IMR-90 (cell line): Measurements from ENCODE around the gene ZNF77. TPM values are rescaled to one million over a fixed set of nuclear protein-coding genes. Genes with fewer than 3 reads are reported as not detected.

Source experiments
- ATAC-seq: fragments of 200-7000 bp; cut with Tn5 transposase; 2 replicates; pipeline ENCODE4 v1.9.1; 2020; ENCODE audit warnings: low read depth, mild to moderate bottlenecking, moderate library complexity
- BruUV-seq: library from RNA; stranded (reverse); fragments of 400-500 nt; replicated peaks from 2 replicates; lab custom pipeline; 2021; lab: Mats Ljungman, UMichigan
- CTCF ChIA-PET: fragments of 300-600 bp; formaldehyde crosslinking; extraction: SDS; loops from one replicate; lab custom pipeline; 2021; ENCODE audit warnings: antibody characterized with exemption; lab: Yijun Ruan, JAX
- POLR2A ChIA-PET: fragments of 300-600 bp; sonication (Branson Sonifier 250); formaldehyde crosslinking; loops from one replicate; lab custom pipeline; 2022; ENCODE audit warnings: antibody characterized with exemption; ENCODE audit not compliant: unreplicated experiment; lab: Charles Lee
- DNase-seq: peaks from one replicate; pipeline ENCODE4 v3.0.0; 2013
- H2AFZ ChIP-seq: replicated peaks from 2 replicates; pipeline ENCODE3; 2013; ENCODE audit warnings: low read length, mild to moderate bottlenecking; ENCODE audit not compliant: poor library complexity
- H2AK5ac ChIP-seq: 2 replicates; pipeline ENCODE4 v1.6.1; 2013; ENCODE audit warnings: low read depth, low read length, inconsistent platforms
- H2AK9ac ChIP-seq: replicated peaks from 2 replicates; pipeline ENCODE3; 2013; ENCODE audit warnings: mild to moderate bottlenecking, low read depth, low read length, moderate library complexity; ENCODE audit not compliant: poor library complexity
- H2BK120ac ChIP-seq: 2 replicates; pipeline ENCODE4 v1.6.1; 2013; ENCODE audit warnings: low read depth, low read length, inconsistent platforms
- H2BK15ac ChIP-seq: 3 replicates; pipeline ENCODE4 v1.6.1; 2013; ENCODE audit warnings: low read depth, low read length, inconsistent platforms
- H2BK20ac ChIP-seq: 2 replicates; pipeline ENCODE4 v1.6.1; 2013; ENCODE audit warnings: low read depth, mild to moderate bottlenecking, inconsistent platforms, low read length, moderate library complexity
- H2BK5ac ChIP-seq: 2 replicates; pipeline ENCODE4 v1.6.1; 2013; ENCODE audit warnings: mild to moderate bottlenecking, low read depth, low read length, inconsistent platforms; ENCODE audit not compliant: poor library complexity, severe bottlenecking
- H3K14ac ChIP-seq: replicated peaks from 2 replicates; pipeline ENCODE4 v1.6.1; 2013; ENCODE audit warnings: low read depth, low read length, inconsistent platforms
- H3K18ac ChIP-seq: 2 replicates; pipeline ENCODE4 v1.6.1; 2013; ENCODE audit warnings: low read depth, low read length, control low read depth
- H3K23ac ChIP-seq: 2 replicates; pipeline ENCODE4 v1.6.1; 2013; ENCODE audit warnings: low read depth, low read length, inconsistent platforms
- H3K27ac ChIP-seq: 2 replicates; pipeline ENCODE4 v1.5.1; 2013; ENCODE audit warnings: mild to moderate bottlenecking, control low read depth, low read length; ENCODE audit not compliant: insufficient read depth
- H3K27me3 ChIP-seq: 2 replicates; pipeline ENCODE4 v1.6.1; 2013; ENCODE audit warnings: low read length; ENCODE audit not compliant: control insufficient read depth, insufficient read depth
- H3K36me3 ChIP-seq: 2 replicates; pipeline ENCODE4 v1.6.1; 2013; ENCODE audit warnings: low read length, mixed read lengths; ENCODE audit not compliant: control insufficient read depth, insufficient read depth
- H3K4ac ChIP-seq: 2 replicates; pipeline ENCODE4 v1.6.1; 2013; ENCODE audit warnings: low read depth, low read length, inconsistent platforms
- H3K4me1 ChIP-seq: 2 replicates; pipeline ENCODE4 v1.6.1; 2013; ENCODE audit warnings: low read length, mixed read lengths; ENCODE audit not compliant: control insufficient read depth, insufficient read depth
- H3K4me2 ChIP-seq: 2 replicates; pipeline ENCODE4 v1.6.1; 2013; ENCODE audit warnings: low read depth, mild to moderate bottlenecking, control low read depth, low read length, moderate library complexity
- H3K4me3 ChIP-seq: 2 replicates; pipeline ENCODE4 v1.5.1; 2013; ENCODE audit warnings: low read depth, mild to moderate bottlenecking, control low read depth, low read length, moderate library complexity; ENCODE audit not compliant: insufficient read depth
- H3K56ac ChIP-seq: 2 replicates; pipeline ENCODE4 v1.6.1; 2013; ENCODE audit warnings: low read length, inconsistent platforms; ENCODE audit not compliant: insufficient read depth; ENCODE audit errors: extremely low read depth
- H3K79me1 ChIP-seq, 2 experiments: 2 replicates each; pipeline ENCODE4 v1.6.1; 2013; ENCODE audit warnings: low read length in 2 of 2, inconsistent platforms in 1 of 2, low read depth in 1 of 2
- H3K9ac ChIP-seq: 2 replicates; pipeline ENCODE4 v1.6.1; 2013; ENCODE audit warnings: low read depth, low read length, control low read depth
- H3K9me1 ChIP-seq: 2 replicates; pipeline ENCODE4 v1.6.1; 2013; ENCODE audit warnings: low read length, inconsistent platforms; ENCODE audit not compliant: insufficient read depth
- H3K9me3 ChIP-seq: 2 replicates; pipeline ENCODE4 v1.6.1; 2013; ENCODE audit warnings: low read length; ENCODE audit not compliant: control insufficient read depth, insufficient read depth
- H4K20me1 ChIP-seq: 2 replicates; pipeline ENCODE4 v1.6.1; 2013; ENCODE audit warnings: low read length, inconsistent platforms; ENCODE audit not compliant: insufficient read depth
- H4K5ac ChIP-seq: 2 replicates; pipeline ENCODE4 v1.6.1; 2013; ENCODE audit warnings: mild to moderate bottlenecking, low read depth, low read length, control low read depth
- H4K8ac ChIP-seq, 2 experiments: 2 replicates each; pipeline ENCODE4 v1.6.1; 2013; ENCODE audit warnings: low read depth in 2 of 2, low read length in 2 of 2, control low read depth in 1 of 2, inconsistent platforms in 1 of 2
- H4K91ac ChIP-seq: 2 replicates; pipeline ENCODE4 v1.6.1; 2013; ENCODE audit warnings: low read depth, low read length, inconsistent platforms; ENCODE audit not compliant: insufficient read depth
- MAZ ChIP-seq: IDR thresholded peaks from 2 replicates; pipeline ENCODE4 v1.6.1; 2012; ENCODE audit warnings: low read depth, mild to moderate bottlenecking, low read length, improper control_type of control experiment, moderate library complexity, borderline replicate concordance
- MXI1 ChIP-seq: IDR thresholded peaks from 2 replicates; pipeline ENCODE4 v1.6.1; 2012; ENCODE audit warnings: low read depth, mild to moderate bottlenecking, low read length, moderate library complexity, borderline replicate concordance
- RAD21 ChIP-seq: IDR thresholded peaks from 2 replicates; pipeline ENCODE4 v1.6.1; 2012; ENCODE audit warnings: low read length, improper control_type of control experiment
- WGBS, 2 experiments: methylation state at CpG; one replicate each; pipeline versions ENCODE4 v1.1.5 to v1.1.7; 2013; ENCODE audit warnings: missing lambda C conversion rate in 2 of 2; ENCODE audit not compliant: insufficient read length in 1 of 2; ENCODE audit errors: extremely low coverage in 2 of 2; 5-methylcytosine and 5-hydroxymethylcytosine counted together
- dilution Hi-C: fragments of 300-500 bp; cut with HindIII; formaldehyde crosslinking; loops from one replicate; pipeline ENCODE4 v1.14.3; 2018; ENCODE audit warnings: low sequenced_read_pairs; ENCODE audit not compliant: unreplicated experiment
- in situ Hi-C: fragments of 300-500 bp; cut with MboI; formaldehyde crosslinking; loops from 3 replicates; pipeline ENCODE4 v1.14.3; 2019; ENCODE audit warnings: low sequenced_read_pairs, inconsistent platforms, mixed read lengths
- intact Hi-C: fragments of 100-400 bp; cut with micrococcal nuclease; formaldehyde crosslinking; loops from 2 replicates; pipeline ENCODE4 v1.10.0; 2022
- polyA plus RNA-seq, 3 experiments: library from polyadenylated mRNA; depleted of rRNA; stranded (reverse); fragments of >200 nt; gene quantifications; 2 replicates each; pipeline ENCODE4 v1.2.3, GENCODE V29; 2012; ENCODE audit warnings: low replicate concordance in 1 of 3
- total RNA-seq: library from RNA; depleted of rRNA; stranded (reverse); fragments of >200 nt; gene quantifications from 2 replicates; pipeline ENCODE4 v1.2.3, GENCODE V29; 2012

The ZNF77 gene
- total and polyA plus RNA-seq, 2 of the 4 experiments (the other 2 are of a cell fraction): 3.6 to 6.5 TPM

GRCh38 chr19:2960120-2960519, 15.3 kb upstream of the ZNF77 start:
- Histone ChIP-seq H2AK9ac (no peak overlapping the region), H3K27ac (no peak overlapping the region)
- CTCF ChIA-PET: interaction anchor here (1.3 kb wide), 1 partner anchor 9 kb away, joined by 6 read pairs; no protein-coding TSS in a partner anchor

More at GRCh38 chr19:2960120-2960519, 15.3 kb upstream of the ZNF77 start:
- Histone ChIP-seq H3K9me3 (no peaks in the 10 kb centered on the region), H3K79me1 (no peaks in the 10 kb centered on the region), H3K23ac (no peak overlapping the region), H4K5ac (no peak overlapping the region), H3K56ac (no peak overlapping the region), H2BK15ac (no peak overlapping the region), H3K36me3 (no peaks in the 10 kb centered on the region), H4K91ac (no peak overlapping the region), H4K20me1 (no peaks in the 10 kb centered on the region), H3K14ac (no peak overlapping the region), H3K4me1 (no peaks in the 10 kb centered on the region), H4K8ac (no peak overlapping the region), H3K9ac (no peak overlapping the region), H2AFZ (no peak overlapping the region), H3K4me2 (no peak overlapping the region), H2BK20ac (no peak overlapping the region), H3K9me1 (no peaks in the 10 kb centered on the region), H3K18ac (no peak overlapping the region), H3K27me3 (peaks cover 3% of the 10 kb centered on the region), H2BK5ac (no peak overlapping the region), H2BK120ac (no peak overlapping the region), H3K4me3 (no peak overlapping the region), H2AK5ac (no peak overlapping the region), H3K4ac (no peak overlapping the region)
- 88% methylated on average over 6 of the region's 12 CpGs; no CpG with 5 or more reads in 1 of the 2 experiments for WGBS, 2 experiments
- POLR2A ChIA-PET: no interaction called here
- dilution Hi-C loops: no loop called here
- BruUV-seq: no TSS peak
- in situ Hi-C loops: loop anchor here (25.0 kb wide), 1 partner anchor 527 kb away; the partner anchor contains the start of genes SMIM24 and SMIM44
- intact Hi-C loops: no loop called here
- TF ChIP-seq MAZ: no peak
- no peak for TF ChIP-seq MXI1
- no peak for TF ChIP-seq RAD21
- DNase-seq (no peak), ATAC-seq (no peak)
